GM12873 (cell line): ENCODE results near the gene PTPN3.

Source experiments
- TF ChIP-seq, protein P1 (sequence below): IDR thresholded peaks from 2 replicates; pipeline ENCODE4 v1.5.1; 2012; ENCODE audit warnings: low read depth, mild to moderate bottlenecking, moderate library complexity, low read length, control low read depth; ENCODE audit not compliant: insufficient read depth; ENCODE audit errors: missing control alignments

PTPN3 gene

DNA sequence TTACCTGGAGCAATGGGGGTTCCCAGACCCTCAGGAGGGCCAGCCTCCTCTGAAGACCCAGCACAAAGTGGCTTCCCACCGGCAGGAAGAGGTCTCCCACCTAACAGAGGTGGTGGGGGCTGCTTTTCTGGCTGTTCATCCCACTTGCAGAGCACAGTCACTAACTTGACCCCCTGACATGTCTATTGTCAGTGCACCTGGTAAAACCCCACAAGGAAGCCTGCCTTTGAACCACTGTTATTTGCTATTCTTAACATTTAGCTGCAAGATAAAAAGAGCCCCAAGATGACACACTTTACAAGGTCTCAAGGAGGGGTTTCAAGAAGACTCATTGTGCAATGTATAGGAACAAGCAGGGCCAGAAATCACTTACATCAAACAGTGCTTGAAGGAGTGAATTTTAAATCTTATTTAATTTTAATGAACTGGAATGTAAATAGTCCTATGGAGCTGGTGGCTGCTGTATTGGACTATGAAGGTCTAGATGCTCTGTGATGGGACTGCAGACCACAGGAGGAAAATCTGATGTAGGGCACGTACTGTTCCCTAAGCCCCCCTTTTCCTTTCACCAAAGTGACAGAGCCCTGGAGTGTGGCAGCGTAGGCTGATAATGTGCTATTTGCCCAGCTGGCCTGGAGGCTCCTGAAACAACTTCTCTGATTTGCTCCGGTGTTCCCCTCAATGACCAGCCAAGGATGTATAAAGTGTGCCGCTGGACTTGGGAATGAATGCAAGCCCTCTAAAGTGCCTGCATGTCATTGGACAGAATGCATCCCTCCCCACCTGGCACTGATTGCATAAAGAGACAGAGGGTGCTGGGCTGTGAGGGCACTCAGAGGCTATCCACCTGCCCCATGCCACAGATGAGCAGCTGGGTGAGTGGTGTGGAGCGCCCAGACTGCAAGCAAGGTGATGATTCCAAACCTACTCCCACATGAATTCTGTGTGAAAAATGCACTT is 80.2 kb downstream of the PTPN3 start:
- TF ChIP-seq, protein P1, sequence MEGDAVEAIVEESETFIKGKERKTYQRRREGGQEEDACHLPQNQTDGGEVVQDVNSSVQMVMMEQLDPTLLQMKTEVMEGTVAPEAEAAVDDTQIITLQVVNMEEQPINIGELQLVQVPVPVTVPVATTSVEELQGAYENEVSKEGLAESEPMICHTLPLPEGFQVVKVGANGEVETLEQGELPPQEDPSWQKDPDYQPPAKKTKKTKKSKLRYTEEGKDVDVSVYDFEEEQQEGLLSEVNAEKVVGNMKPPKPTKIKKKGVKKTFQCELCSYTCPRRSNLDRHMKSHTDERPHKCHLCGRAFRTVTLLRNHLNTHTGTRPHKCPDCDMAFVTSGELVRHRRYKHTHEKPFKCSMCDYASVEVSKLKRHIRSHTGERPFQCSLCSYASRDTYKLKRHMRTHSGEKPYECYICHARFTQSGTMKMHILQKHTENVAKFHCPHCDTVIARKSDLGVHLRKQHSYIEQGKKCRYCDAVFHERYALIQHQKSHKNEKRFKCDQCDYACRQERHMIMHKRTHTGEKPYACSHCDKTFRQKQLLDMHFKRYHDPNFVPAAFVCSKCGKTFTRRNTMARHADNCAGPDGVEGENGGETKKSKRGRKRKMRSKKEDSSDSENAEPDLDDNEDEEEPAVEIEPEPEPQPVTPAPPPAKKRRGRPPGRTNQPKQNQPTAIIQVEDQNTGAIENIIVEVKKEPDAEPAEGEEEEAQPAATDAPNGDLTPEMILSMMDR = no peak

GRCh38 chr9:109417054-109417453 is 81.1 kb downstream of the PTPN3 start:
- TF ChIP-seq, protein P1 = no peak

DNA sequence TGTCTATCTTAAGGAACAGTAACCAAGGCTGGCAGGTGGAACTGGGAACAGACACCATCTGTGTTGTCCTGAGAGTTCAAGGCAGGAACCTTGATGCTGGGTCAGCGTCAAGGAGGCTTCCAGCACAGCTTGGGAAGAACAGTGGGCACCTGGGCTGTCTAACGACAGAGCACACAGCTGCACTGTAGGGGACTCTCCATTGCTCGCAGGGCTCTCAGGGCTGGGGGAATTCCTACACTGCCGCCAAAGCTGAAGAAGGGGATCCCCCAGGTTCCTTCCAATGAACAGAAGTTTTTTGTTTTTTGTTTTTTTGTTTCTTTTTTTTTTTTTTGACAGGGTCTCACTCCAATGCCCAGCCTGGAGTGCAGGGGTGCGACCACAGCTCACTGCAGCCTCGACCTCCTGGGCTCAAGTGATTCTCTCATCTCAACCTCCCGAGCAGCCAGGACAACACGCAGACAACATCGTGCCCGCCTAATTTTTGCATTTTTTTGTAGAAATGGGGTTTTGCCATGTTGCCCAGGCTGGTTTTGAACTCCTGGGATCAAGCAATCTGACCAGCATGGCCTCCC is 81.9 kb downstream of the PTPN3 start:
- TF ChIP-seq, protein P1 = no peak

GRCh38 chr9:109414125-109414785 is 83.9 kb downstream of the PTPN3 start:
- TF ChIP-seq, protein P1 = no peak

- TF ChIP-seq, protein P1 = peak; percentile 98
Measured at GRCh38 chr9:109411798-109412352, 86.2 kb downstream of the PTPN3 start.

GRCh38 chr9:109411069-109411761 is 86.9 kb downstream of the PTPN3 start:
- TF ChIP-seq, protein P1 = no peak
